ENCODE data around the gene GSTM3. TPM values are rescaled to one million over a fixed set of nuclear protein-coding genes. Genes with fewer than 3 reads are reported as not detected.

The GSTM3 gene
- total and polyA plus RNA-seq, 2 of the 13 experiments (the other 11 are each of a cell fraction or from before 2014, with no cell fraction given): 127 to 142 TPM

GRCh38 chr1:109772658-109773202, 31.9 kb upstream of the GSTM3 start:
- CTCF ChIA-PET (ENCODE audit: low intra/inter-chr PET ratio, low total read pairs): interaction anchor here (0.8 to 2.0 kb wide), 6 partner anchors 33 to 227 kb away, joined by 4 to 26 read pairs (median 9); partner anchors contain the start of gene GSTM3
- in situ Hi-C loops (cut with HindIII; ENCODE audit: extremely low pct_ligation_motif_present, low pct_unique_long_range_greater_than_20kb): loop anchor here (5.0 kb wide), 3 partner anchors 55 to 225 kb away; partner anchors contain the start of gene GNAI3
- TF ChIP-seq, protein P1, sequence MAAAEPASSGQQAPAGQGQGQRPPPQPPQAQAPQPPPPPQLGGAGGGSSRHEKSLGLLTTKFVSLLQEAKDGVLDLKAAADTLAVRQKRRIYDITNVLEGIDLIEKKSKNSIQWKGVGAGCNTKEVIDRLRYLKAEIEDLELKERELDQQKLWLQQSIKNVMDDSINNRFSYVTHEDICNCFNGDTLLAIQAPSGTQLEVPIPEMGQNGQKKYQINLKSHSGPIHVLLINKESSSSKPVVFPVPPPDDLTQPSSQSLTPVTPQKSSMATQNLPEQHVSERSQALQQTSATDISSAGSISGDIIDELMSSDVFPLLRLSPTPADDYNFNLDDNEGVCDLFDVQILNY (CRISPR knock-in tag; conservative IDR thresholded peaks at IDR 0.05): no peak
- TF ChIP-seq ZNF773 (CRISPR knock-in tag; IDR thresholded peaks at IDR 0.05; ENCODE audit: borderline replicate concordance) (no peak), MXD1 (CRISPR knock-in tag; IDR thresholded peaks at IDR 0.05) (0 out of 2 replicates have a peak, but pooled peaks have one; percentile 7), ASH2L (IDR thresholded peaks at IDR 0.05; ENCODE audit: insufficient read length, low read depth, low read length) (no peak), ZSCAN31 (CRISPR knock-in tag; IDR thresholded peaks at IDR 0.05; ENCODE audit: low read depth) (no peak), CENPT (CRISPR knock-in tag; IDR thresholded peaks at IDR 0.05; ENCODE audit: low read depth) (no peak)
- Histone ChIP-seq H3K27me3 (ENCODE audit: control insufficient read depth in 1 of 2, insufficient read depth in 2 of 2, low read length in 2 of 2) (peaks cover 2 to 19% of the 10 kb centered on the region in 2 experiments; a peak in 3 of 5 replicates), H3K4me2 (ENCODE audit: low read depth, low read length) (no peak overlapping the region), H3K36me3 (replicated peaks in 1 of 2; ENCODE audit: control insufficient read depth in 1 of 2, insufficient read depth in 2 of 2, low read length in 2 of 2) (no peaks in the 10 kb centered on the region), H3K4me1 (ENCODE audit: insufficient read depth, low read length) (peaks cover 42% of the 10 kb centered on the region), H3K9me3 (ENCODE audit: low read length) (no peaks in the 10 kb centered on the region), H3K9ac (ENCODE audit: insufficient read depth, low read depth, low read length) (no peak overlapping the region), H3K79me2 (ENCODE audit: insufficient read depth, low read length) (no peaks in the 10 kb centered on the region), H4K20me1 (ENCODE audit: insufficient read depth, low read length) (no peaks in the 10 kb centered on the region), H2AFZ (ENCODE audit: low read length) (no peak overlapping the region), H3K4me3 (replicated peaks in 1 of 3; ENCODE audit: insufficient read depth in 1 of 3, low read depth in 2 of 3, low read length in 3 of 3) (no peak overlapping the region), H3K27ac (ENCODE audit: extremely low read length, insufficient read depth, low read length) (no peak overlapping the region)
- no TSS peak for BruUV-seq (replicated peaks)
- DNase-seq (ENCODE audit: low spot score) (no peak), FAIRE-seq (no peak), ATAC-seq (no peak)
- intact Hi-C loops (cut with micrococcal nuclease; ENCODE audit: unreplicated experiment): loop anchor here (1.0 to 5.0 kb wide), 6 partner anchors 9 to 226 kb away; partner anchors contain the start of genes EPS8L3 and GSTM4
- 71% methylated on average over 2 of the region's 6 CpGs for WGBS (ENCODE audit: low lambda C conversion rate)
- POLR2A ChIA-PET: interaction anchor here (1.2 to 2.0 kb wide), 2 partner anchors 9 kb away, joined by 4 to 6 read pairs; partner anchors contain the start of gene EPS8L3

Measured in HepG2 (cell line).